OCI-LY1 (cell line): ENCODE data around the gene HIP1R.

Experiments used
- CTCF ChIP-seq: fragments of 200-600 bp; sonication (generic), shearing (Covaris generic); IDR thresholded peaks from 2 replicates; pipeline ENCODE4 v1.5.1; 2017; ENCODE audit warnings: mild to moderate bottlenecking, antibody characterized with exemption, low read length, moderate library complexity, mixed read lengths
- EZH2 ChIP-seq: fragments of 200-600 bp; sonication (generic), shearing (Covaris generic); IDR thresholded peaks from 2 replicates; pipeline ENCODE4 v1.8.0; 2017; ENCODE audit warnings: borderline replicate concordance, mixed run types, mild to moderate bottlenecking, antibody characterized with exemption, low read length, moderate library complexity, mixed read lengths

DNA sequence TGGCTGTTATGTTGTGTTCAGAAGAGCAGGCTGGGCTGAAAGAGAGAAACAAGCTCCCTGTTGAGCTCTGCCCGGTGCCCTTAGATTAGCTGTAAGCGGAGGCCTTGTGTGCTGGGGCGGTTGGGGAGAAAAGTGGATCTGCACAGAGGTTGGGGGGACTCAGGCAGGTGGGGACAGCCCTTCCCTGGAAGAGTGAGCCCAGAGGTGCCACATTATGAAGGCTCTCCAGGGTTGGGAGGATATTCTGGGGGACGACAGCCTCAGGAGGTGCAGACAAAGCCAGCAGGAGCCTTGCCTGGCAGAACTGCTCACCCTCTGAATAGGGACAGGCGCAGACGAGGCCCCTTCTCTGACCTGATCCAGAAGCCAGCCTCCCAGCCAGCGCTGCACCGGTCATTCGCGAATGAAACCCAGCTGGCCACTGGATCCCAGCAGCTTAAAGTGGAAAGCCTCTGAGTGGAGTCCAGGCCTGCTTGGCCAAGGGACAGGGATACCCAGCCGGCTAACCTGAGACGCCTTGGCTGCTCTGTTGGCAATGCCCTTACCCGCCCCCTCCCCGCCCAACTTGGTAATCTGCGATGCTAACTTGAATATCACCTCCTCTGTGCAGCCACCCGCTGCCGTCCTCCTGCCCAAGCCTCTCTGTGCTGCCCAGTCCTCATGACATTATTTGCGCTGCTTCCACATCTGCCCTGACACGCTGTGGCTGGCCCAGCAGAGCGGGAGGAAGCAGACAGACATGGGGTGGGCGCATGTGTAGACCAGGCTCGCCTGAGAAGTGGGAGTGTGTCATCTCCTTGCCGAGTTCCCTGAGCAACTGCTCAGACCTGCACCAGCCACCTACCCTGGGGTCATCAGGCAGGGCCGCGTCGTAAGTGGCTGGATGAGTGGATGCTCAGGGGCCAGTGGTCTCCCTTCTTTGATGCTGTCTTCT is 5.6 kb downstream of the HIP1R start:
- TF ChIP-seq CTCF (no peak), EZH2 (no peak)
